ENCODE measurements around the gene KLC1. TPM values are rescaled to one million over a fixed set of nuclear protein-coding genes. Genes with fewer than 3 reads are reported as not detected.

KLC1 gene
- total RNA-seq, 2 donors from 2014 or later, result 168 to 287 TPM

DNA sequence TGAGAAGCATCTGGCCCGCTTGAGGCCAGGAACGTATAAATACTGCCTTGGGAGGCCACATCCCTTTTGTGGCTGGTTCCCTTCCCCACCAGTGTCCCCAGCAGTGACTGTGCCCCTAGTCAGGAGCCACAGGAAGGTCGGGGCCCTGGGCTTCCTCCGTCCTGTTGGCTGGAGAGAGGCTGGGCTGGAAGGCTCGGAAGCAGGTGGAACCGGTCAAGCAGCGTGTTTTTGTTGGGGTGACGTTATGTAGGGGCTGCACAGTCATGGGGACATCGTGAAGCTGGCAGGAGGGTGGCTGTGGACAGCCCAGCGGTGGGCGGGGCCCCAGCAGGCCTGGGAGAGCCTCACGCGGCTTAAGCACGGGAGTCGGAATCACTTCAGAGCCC lies 76.1 kb downstream of the KLC1 start:
- no peaks in the 10 kb centered on the region for H3K36me3 ChIP-seq
- H3K4me3 ChIP-seq, result no peak overlapping the region
- intact Hi-C loops (cut with DNase I), result no loop called here
- DNase-seq (ENCODE audit: low spot score), result peak; percentile 93
- H3K9me3 ChIP-seq, result no peaks in the 10 kb centered on the region
- no peaks in the 10 kb centered on the region for H3K27me3 ChIP-seq (replicated peaks; ENCODE audit: insufficient read depth)
- H3K27ac ChIP-seq, result peak overlapping the region; percentile 75 to 88
- TF ChIP-seq, protein P1, sequence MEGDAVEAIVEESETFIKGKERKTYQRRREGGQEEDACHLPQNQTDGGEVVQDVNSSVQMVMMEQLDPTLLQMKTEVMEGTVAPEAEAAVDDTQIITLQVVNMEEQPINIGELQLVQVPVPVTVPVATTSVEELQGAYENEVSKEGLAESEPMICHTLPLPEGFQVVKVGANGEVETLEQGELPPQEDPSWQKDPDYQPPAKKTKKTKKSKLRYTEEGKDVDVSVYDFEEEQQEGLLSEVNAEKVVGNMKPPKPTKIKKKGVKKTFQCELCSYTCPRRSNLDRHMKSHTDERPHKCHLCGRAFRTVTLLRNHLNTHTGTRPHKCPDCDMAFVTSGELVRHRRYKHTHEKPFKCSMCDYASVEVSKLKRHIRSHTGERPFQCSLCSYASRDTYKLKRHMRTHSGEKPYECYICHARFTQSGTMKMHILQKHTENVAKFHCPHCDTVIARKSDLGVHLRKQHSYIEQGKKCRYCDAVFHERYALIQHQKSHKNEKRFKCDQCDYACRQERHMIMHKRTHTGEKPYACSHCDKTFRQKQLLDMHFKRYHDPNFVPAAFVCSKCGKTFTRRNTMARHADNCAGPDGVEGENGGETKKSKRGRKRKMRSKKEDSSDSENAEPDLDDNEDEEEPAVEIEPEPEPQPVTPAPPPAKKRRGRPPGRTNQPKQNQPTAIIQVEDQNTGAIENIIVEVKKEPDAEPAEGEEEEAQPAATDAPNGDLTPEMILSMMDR (IDR thresholded peaks at IDR 0.05), result no peak
- TF ChIP-seq POLR2A (IDR thresholded peaks at IDR 0.05), result peak; percentile 46
- TF ChIP-seq POLR2AphosphoS5 (IDR thresholded peaks at IDR 0.05), result peak; percentile 94
- 31% methylated on average over 15 of the region's 15 CpGs for WGBS
- H3K4me1 ChIP-seq (replicated peaks), result peaks cover 42% of the 10 kb centered on the region

DNA sequence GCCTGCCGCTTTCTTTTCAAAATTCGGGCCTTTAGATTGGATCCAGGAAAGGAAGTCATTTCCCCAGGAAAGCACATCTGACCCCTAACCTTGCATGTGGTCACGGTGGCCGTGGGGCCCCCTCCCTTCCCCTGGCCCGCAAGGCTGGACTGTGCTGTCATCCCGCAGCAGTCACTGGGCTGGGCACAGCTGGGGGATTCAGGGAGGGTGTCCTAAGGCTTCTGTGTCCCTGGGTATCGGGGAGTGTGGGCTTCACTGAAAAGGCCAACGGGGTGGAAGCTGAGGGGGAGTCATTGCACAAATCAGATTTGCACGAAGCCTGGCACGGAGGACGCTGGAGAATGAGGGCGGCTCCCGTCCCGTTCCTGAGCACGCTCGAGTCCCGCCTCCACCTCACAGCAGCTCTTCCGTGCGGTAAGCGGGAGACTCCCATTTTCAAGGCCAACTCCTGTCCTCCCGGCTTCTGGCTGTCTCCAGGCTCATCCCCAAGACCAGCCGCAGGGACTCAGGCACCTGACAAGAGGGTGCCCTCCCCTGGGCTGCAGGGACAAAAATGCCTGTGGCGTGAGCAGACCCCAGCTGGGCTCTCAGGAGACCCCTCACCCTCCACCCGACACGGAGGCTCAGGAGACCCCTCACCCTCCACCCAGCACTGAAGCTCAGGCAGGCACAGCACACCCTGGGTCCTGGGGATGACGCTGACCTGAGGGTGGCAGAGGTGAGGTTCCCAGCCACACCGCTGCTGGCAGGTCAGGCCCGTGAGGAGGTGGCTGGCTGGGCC lies 76.7 kb downstream of the KLC1 start:
- TF ChIP-seq, protein P1 (IDR thresholded peaks at IDR 0.05), result no peak
- TF ChIP-seq POLR2AphosphoS5 (IDR thresholded peaks at IDR 0.05), result peak; percentile 0
- TF ChIP-seq POLR2A (IDR thresholded peaks at IDR 0.05), result no peak
- H3K4me3 ChIP-seq, result no peak overlapping the region
- intact Hi-C loops (cut with DNase I), result no loop called here
- peak overlapping the region; percentile 75 to 88 for H3K27ac ChIP-seq
- H3K9me3 ChIP-seq, result no peaks in the 10 kb centered on the region
- DNase-seq (ENCODE audit: low spot score), result no peak
- no peaks in the 10 kb centered on the region for H3K27me3 ChIP-seq (replicated peaks; ENCODE audit: insufficient read depth)
- WGBS, result 45% methylated on average over 28 of the region's 28 CpGs
- H3K36me3 ChIP-seq, result no peaks in the 10 kb centered on the region
- peaks cover 43% of the 10 kb centered on the region for H3K4me1 ChIP-seq (replicated peaks)

DNA sequence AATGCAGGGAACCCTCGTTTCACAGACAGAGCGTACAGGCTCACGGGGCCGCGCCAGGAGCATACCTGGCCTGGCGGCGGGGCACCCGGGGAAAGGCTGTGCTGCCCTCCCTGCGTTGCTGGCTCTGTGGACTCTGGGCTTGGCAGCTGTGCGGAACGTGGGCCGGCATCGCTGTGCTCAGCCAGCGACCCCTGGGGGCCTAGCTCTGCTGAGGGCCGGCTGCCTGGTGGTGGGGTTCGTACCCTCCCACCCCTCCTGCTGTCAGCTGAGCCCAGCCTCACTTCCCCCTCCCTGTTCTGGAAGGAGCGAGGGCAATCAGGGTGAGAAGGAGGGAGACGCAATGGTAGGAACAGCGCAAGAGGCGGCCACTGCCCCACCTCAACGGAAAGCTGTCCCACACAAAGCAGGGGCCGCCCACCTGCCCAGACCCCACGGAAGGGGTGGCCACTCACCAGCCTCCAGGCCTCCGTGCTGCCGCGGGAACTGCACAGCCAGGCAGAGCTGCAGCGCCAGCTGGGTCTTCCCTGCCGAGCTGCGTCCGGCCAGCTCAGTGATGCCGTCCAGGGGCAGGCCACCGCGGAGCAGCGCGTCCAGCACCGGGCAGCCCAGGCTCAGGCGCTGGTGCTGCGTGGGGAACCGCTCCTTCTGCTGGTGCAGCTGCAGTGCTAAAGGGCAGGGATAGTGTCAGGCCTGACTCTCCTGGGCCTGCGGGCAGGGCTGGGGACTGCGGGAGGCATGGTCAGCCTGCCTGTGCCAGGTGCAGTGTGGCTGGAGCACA lies 77.7 kb downstream of the KLC1 start:
- H3K9me3 ChIP-seq, result no peaks in the 10 kb centered on the region
- H3K27ac ChIP-seq, result peak overlapping the region; percentile 75 to 88
- peaks cover 53% of the 10 kb centered on the region for H3K4me1 ChIP-seq (replicated peaks)
- no peak overlapping the region for H3K4me3 ChIP-seq
- no peak for DNase-seq (ENCODE audit: low spot score)
- intact Hi-C loops (cut with DNase I), result no loop called here
- WGBS, result 78% methylated on average over 39 of the region's 41 CpGs
- TF ChIP-seq POLR2A (IDR thresholded peaks at IDR 0.05) (no peak), POLR2AphosphoS5 (IDR thresholded peaks at IDR 0.05) (no peak)
- TF ChIP-seq, protein P1 (IDR thresholded peaks at IDR 0.05), result no peak
- no peaks in the 10 kb centered on the region for H3K27me3 ChIP-seq (replicated peaks; ENCODE audit: insufficient read depth)
- no peaks in the 10 kb centered on the region for H3K36me3 ChIP-seq

DNA sequence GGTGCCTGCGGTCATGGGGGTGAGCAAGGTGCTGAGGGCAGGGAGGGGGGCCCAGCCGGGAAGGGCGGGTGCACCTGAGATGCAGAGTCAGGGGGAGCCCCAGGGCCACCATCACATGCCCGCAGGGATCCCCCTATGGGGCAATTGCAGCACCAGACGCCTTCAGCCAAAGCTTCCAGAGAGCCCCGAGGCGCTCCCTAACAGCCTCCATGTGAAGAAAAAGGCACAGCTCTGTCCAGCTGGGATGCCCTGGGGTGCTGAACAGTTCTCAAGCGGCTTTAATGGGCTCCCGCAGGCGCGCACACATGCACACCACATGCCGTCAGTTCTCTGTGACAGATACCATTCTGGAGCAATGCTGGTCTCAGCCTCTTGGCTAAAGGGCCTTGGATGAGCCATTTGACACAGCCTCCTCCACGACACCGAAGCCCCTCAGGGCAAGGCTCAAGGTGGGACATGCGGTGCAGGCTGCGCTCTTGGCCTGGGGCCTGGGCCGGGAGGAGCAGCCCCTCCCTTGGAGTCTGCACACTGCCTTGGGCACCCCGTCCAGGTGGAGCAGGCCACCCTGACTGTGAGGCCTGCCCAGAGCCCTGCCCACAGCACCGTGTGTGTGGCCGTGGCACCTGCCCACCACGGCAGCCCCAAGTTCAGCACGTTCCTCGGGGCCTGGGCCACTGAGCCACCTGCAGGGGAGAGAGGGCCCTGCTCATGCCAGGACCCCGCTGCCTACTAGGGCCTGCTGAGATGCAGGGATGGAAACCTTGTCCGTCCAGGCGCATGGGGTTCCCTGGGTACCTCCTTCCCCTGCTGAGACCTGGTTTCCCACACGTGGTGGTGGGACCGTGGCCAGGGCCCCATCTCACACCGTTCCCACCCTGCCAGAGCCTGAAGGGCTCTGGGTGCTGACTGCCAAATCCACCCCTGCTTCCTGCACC lies 78.6 kb downstream of the KLC1 start:
- H3K9me3 ChIP-seq, result no peaks in the 10 kb centered on the region
- TF ChIP-seq, protein P1 (IDR thresholded peaks at IDR 0.05), result no peak
- TF ChIP-seq POLR2A (IDR thresholded peaks at IDR 0.05), result no peak
- no peak for TF ChIP-seq POLR2AphosphoS5 (IDR thresholded peaks at IDR 0.05)
- no peak overlapping the region for H3K4me3 ChIP-seq
- 67% methylated on average over 21 of the region's 29 CpGs for WGBS
- no peaks in the 10 kb centered on the region for H3K36me3 ChIP-seq
- intact Hi-C loops (cut with DNase I), result no loop called here
- H3K27ac ChIP-seq, result peak overlapping the region; percentile 60 to 88
- H3K27me3 ChIP-seq (replicated peaks; ENCODE audit: insufficient read depth), result no peaks in the 10 kb centered on the region
- peaks cover 61% of the 10 kb centered on the region for H3K4me1 ChIP-seq (replicated peaks)
- DNase-seq (ENCODE audit: low spot score), result no peak
